ENCODE data around the gene GRM2. TPM values are rescaled to one million over a fixed set of nuclear protein-coding genes. Genes with fewer than 3 reads are reported as not detected.
"Not testable (repeated sequence)": the region's sequence is repeated elsewhere in the genome, so short reads cannot be mapped to it uniquely, and the experiment has no call there.

The GRM2 gene
- total and polyA plus RNA-seq, 2 experiments from 2014 or later, result 0.27 TPM; not detected in 1

DNA sequence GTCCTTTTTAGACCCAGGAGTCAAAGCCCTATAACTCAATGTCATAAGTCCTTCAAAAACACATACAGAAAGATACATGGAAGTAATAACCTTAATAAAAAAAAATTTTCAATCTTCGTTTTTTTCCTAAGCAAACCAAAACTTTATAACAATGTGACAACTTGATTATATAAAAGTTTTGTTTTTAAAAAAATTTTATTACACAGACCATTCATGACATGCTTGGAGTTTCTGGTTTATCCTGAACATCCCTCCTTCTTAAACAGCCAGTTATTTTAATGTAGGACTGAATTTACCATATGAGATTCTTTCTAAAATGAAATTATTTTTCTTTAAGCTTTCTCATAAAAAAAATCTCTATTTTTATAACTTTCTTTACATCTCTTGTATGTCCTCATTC is 41.5 kb downstream of the GRM2 start:
- Histone ChIP-seq H3K9me3 (ENCODE audit: low read depth) (no peaks in the 10 kb centered on the region), H3K4me2 (no peak overlapping the region), H2AFZ (no peak overlapping the region), H4K20me1 (ENCODE audit: insufficient read depth, poor library complexity, severe bottlenecking) (no peaks in the 10 kb centered on the region), H3K27ac (no peak overlapping the region), H3K9me2 (replicated peaks; ENCODE audit: insufficient read depth) (no peaks in the 10 kb centered on the region), H3K4me3 (no peak overlapping the region), H3K27me3 (no peaks in the 10 kb centered on the region), H3K4me1 (ENCODE audit: insufficient read depth) (no peaks in the 10 kb centered on the region), H3K79me2 (no peaks in the 10 kb centered on the region), H3K36me3 (replicated peaks; ENCODE audit: insufficient read depth, low read depth) (no peaks in the 10 kb centered on the region)
- WGBS (ENCODE audit: low lambda C conversion rate, missing lambda C conversion rate), result 49% methylated on average over 1 of the region's 1 CpG
- DNase-seq (ENCODE audit: low spot score), result no peak
- TF ChIP-seq EZH2phosphoT487 (IDR thresholded peaks at IDR 0.05; ENCODE audit: low read depth, severe bottlenecking, unreplicated experiment) (no peak), CTCF (IDR thresholded peaks at IDR 0.05; ENCODE audit: poor library complexity) (no peak), EZH2 (IDR thresholded peaks at IDR 0.05; ENCODE audit: borderline replicate concordance) (no peak)

- Histone ChIP-seq H4K20me1 (ENCODE audit: insufficient read depth, poor library complexity, severe bottlenecking) (no peaks in the 10 kb centered on the region), H3K4me3 (no peak overlapping the region), H3K36me3 (replicated peaks; ENCODE audit: insufficient read depth, low read depth) (no peaks in the 10 kb centered on the region), H3K9me3 (ENCODE audit: low read depth) (no peaks in the 10 kb centered on the region), H2AFZ (no peak overlapping the region), H3K4me1 (ENCODE audit: insufficient read depth) (no peaks in the 10 kb centered on the region), H3K27me3 (no peaks in the 10 kb centered on the region), H3K4me2 (no peak overlapping the region), H3K79me2 (no peaks in the 10 kb centered on the region), H3K27ac (no peak overlapping the region), H3K9me2 (replicated peaks; ENCODE audit: insufficient read depth) (no peaks in the 10 kb centered on the region)
- TF ChIP-seq CTCF (IDR thresholded peaks at IDR 0.05; ENCODE audit: poor library complexity) (no peak), EZH2 (IDR thresholded peaks at IDR 0.05; ENCODE audit: borderline replicate concordance) (no peak), EZH2phosphoT487 (IDR thresholded peaks at IDR 0.05; ENCODE audit: low read depth, severe bottlenecking, unreplicated experiment) (no peak)
- no peak for DNase-seq (ENCODE audit: low spot score)
- WGBS (ENCODE audit: low lambda C conversion rate, missing lambda C conversion rate), result 90% methylated on average over 1 of the region's 1 CpG
Measured at GRCh38 chr3:51750878-51751277, 44.0 kb downstream of the GRM2 start.

DNA sequence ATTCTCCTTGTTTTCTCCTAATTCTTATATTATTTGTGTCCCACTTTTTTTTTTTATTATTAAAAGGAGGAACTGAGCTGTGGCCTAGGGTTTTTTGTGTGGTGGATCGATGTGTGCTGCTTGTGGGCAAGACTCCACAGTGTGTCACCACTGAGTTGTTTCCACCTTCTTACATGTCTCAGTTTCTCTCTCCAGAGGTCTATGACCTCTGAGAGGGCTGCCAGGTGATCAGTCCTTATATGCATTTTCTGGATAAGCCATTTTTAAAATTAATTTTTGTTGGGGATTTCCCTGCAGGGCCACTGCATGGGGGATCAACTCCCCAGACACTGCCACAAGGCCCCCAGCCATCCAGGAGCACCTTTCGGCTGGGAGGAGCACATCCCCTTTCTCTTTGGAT is 44.4 kb downstream of the GRM2 start:
- Histone ChIP-seq H2AFZ (no peak overlapping the region), H3K79me2 (no peaks in the 10 kb centered on the region), H3K4me3 (no peak overlapping the region), H3K9me3 (ENCODE audit: low read depth) (no peaks in the 10 kb centered on the region), H3K27me3 (no peaks in the 10 kb centered on the region), H3K27ac (no peak overlapping the region), H4K20me1 (ENCODE audit: insufficient read depth, poor library complexity, severe bottlenecking) (no peaks in the 10 kb centered on the region), H3K36me3 (replicated peaks; ENCODE audit: insufficient read depth, low read depth) (no peaks in the 10 kb centered on the region), H3K9me2 (replicated peaks; ENCODE audit: insufficient read depth) (no peaks in the 10 kb centered on the region), H3K4me1 (ENCODE audit: insufficient read depth) (no peaks in the 10 kb centered on the region), H3K4me2 (no peak overlapping the region)
- WGBS (ENCODE audit: low lambda C conversion rate, missing lambda C conversion rate), result 83% methylated on average over 2 of the region's 2 CpGs
- no peak for DNase-seq (ENCODE audit: low spot score)
- TF ChIP-seq EZH2 (IDR thresholded peaks at IDR 0.05; ENCODE audit: borderline replicate concordance) (no peak), EZH2phosphoT487 (IDR thresholded peaks at IDR 0.05; ENCODE audit: low read depth, severe bottlenecking, unreplicated experiment) (no peak), CTCF (IDR thresholded peaks at IDR 0.05; ENCODE audit: poor library complexity) (no peak)

GRCh38 chr3:51753763-51754750 is 47.2 kb downstream of the GRM2 start:
- H3K27ac ChIP-seq; H3K9me3 ChIP-seq (ENCODE audit: low read depth); H3K9me2 ChIP-seq (replicated peaks; ENCODE audit: insufficient read depth); H3K4me3 ChIP-seq; H3K79me2 ChIP-seq; H4K20me1 ChIP-seq (ENCODE audit: insufficient read depth, poor library complexity, severe bottlenecking); H3K4me2 ChIP-seq; H3K27me3 ChIP-seq; H3K4me1 ChIP-seq (ENCODE audit: insufficient read depth); H3K36me3 ChIP-seq (replicated peaks; ENCODE audit: insufficient read depth, low read depth); DNase-seq (ENCODE audit: low spot score); H2AFZ ChIP-seq: not testable (repeated sequence)
- 86% methylated on average over 13 of the region's 13 CpGs for WGBS (ENCODE audit: low lambda C conversion rate, missing lambda C conversion rate)

Measured in hepatocyte (in vitro differentiated cells).